ENCODE measurements around the gene KNG1. TPM values are rescaled to one million over a fixed set of nuclear protein-coding genes. Genes with fewer than 3 reads are reported as not detected.
A peak's percentile ranks its signal among the peaks of the same experiment; 100 is the strongest.

Gene KNG1
- total and polyA plus RNA-seq, 7 experiments from 2014 or later: not detected

GRCh38 chr3:186786922-186787321 lies 69.8 kb downstream of the KNG1 start:
- DNase-seq (no peak), ATAC-seq (no peak)
- peak overlapping the region; percentile 19 to 99 (median 70) for H3K4me3 Mint-ChIP-seq
- ChIA-PET CTCF (no interaction called here), POLR2A (interaction anchor here (0.6 to 1.3 kb wide), 2 partner anchors 12 to 135 kb away, joined by 3 to 4 read pairs; no protein-coding TSS in a partner anchor)
- H3K36me3 Mint-ChIP-seq: peaks cover 19 to 64% (median 62%) of the 10 kb centered on the region in 5 donors
- H3K36me3 ChIP-seq (ENCODE audit: control insufficient read depth in 2 of 3, insufficient read depth in 3 of 3, low read length in 3 of 3): peaks cover 50 to 71% (median 59%) of the 10 kb centered on the region in 3 experiments
- intact Hi-C loops (cut with micrococcal nuclease): loop anchor here (10.0 kb wide), 2 partner anchors 1202 to 1972 kb away; partner anchors contain the start of genes SENP2 (in 1 of the 2) and VPS8 (in 1 of the 2)
- H3K27me3 ChIP-seq (ENCODE audit: control insufficient read depth in 2 of 2, insufficient read depth in 2 of 2, low read length in 2 of 2): no peaks in the 10 kb centered on the region
- peaks cover 0 to 3% (median 0%) of the 10 kb centered on the region in 5 donors for H3K27me3 Mint-ChIP-seq
- H3K9me3 ChIP-seq (ENCODE audit: control insufficient read depth in 2 of 3, low read length in 3 of 3): no peaks in the 10 kb centered on the region
- H3K4me3 ChIP-seq (ENCODE audit: low read length): no peak overlapping the region
- H3K27ac ChIP-seq (ENCODE audit: low read depth, low read length): peak overlapping the region; percentile 97
- H3K4me1 Mint-ChIP-seq: peaks cover 29 to 74% (median 65%) of the 10 kb centered on the region in 7 donors
- peaks cover 0 to 23% (median 0%) of the 10 kb centered on the region in 11 donors for H3K9me3 Mint-ChIP-seq
- H3K27ac Mint-ChIP-seq: peak overlapping the region in 6 of 9 donors; percentile 49 to 99 (median 76)
- peaks cover 37 to 50% of the 10 kb centered on the region in 2 donors for H3K4me1 ChIP-seq (ENCODE audit: control insufficient read depth in 2 of 2, insufficient read depth in 2 of 2, low read length in 2 of 2)

GRCh38 chr3:186787642-186788481 lies 70.7 kb downstream of the KNG1 start:
- peaks cover 37 to 50% of the 10 kb centered on the region in 2 donors for H3K4me1 ChIP-seq (ENCODE audit: control insufficient read depth in 2 of 2, insufficient read depth in 2 of 2, low read length in 2 of 2)
- no peaks in the 10 kb centered on the region for H3K27me3 ChIP-seq (ENCODE audit: control insufficient read depth in 2 of 2, insufficient read depth in 2 of 2, low read length in 2 of 2)
- Mint-ChIP-seq H3K27ac (peak overlapping the region in 7 of 9 donors; percentile 17 to 87 (median 57)), H3K27me3 (peaks cover 0 to 3% (median 0%) of the 10 kb centered on the region in 5 donors), H3K4me3 (peak overlapping the region in 9 of 10 donors; percentile 8 to 99 (median 68)), H3K4me1 (peaks cover 29 to 65% (median 58%) of the 10 kb centered on the region in 7 donors), H3K9me3 (peaks cover 0 to 18% (median 0%) of the 10 kb centered on the region in 11 donors), H3K36me3 (peaks cover 19 to 68% (median 64%) of the 10 kb centered on the region in 5 donors)
- peak overlapping the region; percentile 15 for H3K4me3 ChIP-seq (ENCODE audit: low read length)
- ATAC-seq (no peak), DNase-seq (no peak)
- H3K36me3 ChIP-seq (ENCODE audit: control insufficient read depth in 2 of 3, insufficient read depth in 3 of 3, low read length in 3 of 3): peaks cover 50 to 72% (median 59%) of the 10 kb centered on the region in 3 experiments
- ChIA-PET CTCF (no interaction called here), POLR2A (interaction anchor here (0.6 to 1.6 kb wide), 4 partner anchors 11 to 855 kb away, joined by 3 to 9 read pairs (median 4); partner anchors contain the start of gene RFC4)
- H3K9me3 ChIP-seq (ENCODE audit: control insufficient read depth in 2 of 3, low read length in 3 of 3): no peaks in the 10 kb centered on the region
- intact Hi-C loops (cut with micrococcal nuclease): loop anchor here (10.0 kb wide), 2 partner anchors 1203 to 1973 kb away; partner anchors contain the start of genes SENP2 (in 1 of the 2) and VPS8 (in 1 of the 2)
- H3K27ac ChIP-seq (ENCODE audit: low read depth, low read length): no peak overlapping the region

GRCh38 chr3:186788482-186789370 lies 71.6 kb downstream of the KNG1 start:
- Histone ChIP-seq H3K9me3 (ENCODE audit: control insufficient read depth in 2 of 3, low read length in 3 of 3) (no peaks in the 10 kb centered on the region), H3K27ac (ENCODE audit: low read depth, low read length) (no peak overlapping the region), H3K4me1 (ENCODE audit: control insufficient read depth in 2 of 2, insufficient read depth in 2 of 2, low read length in 2 of 2) (peaks cover 37 to 50% of the 10 kb centered on the region in 2 donors), H3K36me3 (ENCODE audit: control insufficient read depth in 2 of 3, insufficient read depth in 3 of 3, low read length in 3 of 3) (peaks cover 50 to 72% (median 59%) of the 10 kb centered on the region in 3 experiments), H3K4me3 (ENCODE audit: low read length) (no peak overlapping the region), H3K27me3 (ENCODE audit: control insufficient read depth in 2 of 2, insufficient read depth in 2 of 2, low read length in 2 of 2) (no peaks in the 10 kb centered on the region)
- H3K27me3 Mint-ChIP-seq: no peaks in the 10 kb centered on the region
- peaks cover 0 to 11% (median 0%) of the 10 kb centered on the region in 11 donors for H3K9me3 Mint-ChIP-seq
- intact Hi-C loops (cut with micrococcal nuclease): loop anchor here (10.0 kb wide), 2 partner anchors 1204 to 1974 kb away; partner anchors contain the start of genes SENP2 (in 1 of the 2) and VPS8 (in 1 of the 2)
- ChIA-PET CTCF (interaction anchor here (1.5 kb wide), 1 partner anchor 33 kb away, joined by 5 read pairs; no protein-coding TSS in a partner anchor), POLR2A (interaction anchor here (0.9 to 1.7 kb wide), 6 partner anchors 9 to 38 kb away, joined by 3 to 9 read pairs (median 4); partner anchors contain the start of gene RFC4)
- peaks cover 19 to 70% (median 66%) of the 10 kb centered on the region in 5 donors for H3K36me3 Mint-ChIP-seq
- peak overlapping the region in 6 of 10 donors; percentile 1 to 99 (median 70) for H3K4me3 Mint-ChIP-seq
- DNase-seq (no peak), ATAC-seq (no peak)
- H3K27ac Mint-ChIP-seq: peak overlapping the region in 8 of 9 donors; percentile 12 to 87 (median 26)
- peaks cover 29 to 63% (median 54%) of the 10 kb centered on the region in 7 donors for H3K4me1 Mint-ChIP-seq

DNA sequence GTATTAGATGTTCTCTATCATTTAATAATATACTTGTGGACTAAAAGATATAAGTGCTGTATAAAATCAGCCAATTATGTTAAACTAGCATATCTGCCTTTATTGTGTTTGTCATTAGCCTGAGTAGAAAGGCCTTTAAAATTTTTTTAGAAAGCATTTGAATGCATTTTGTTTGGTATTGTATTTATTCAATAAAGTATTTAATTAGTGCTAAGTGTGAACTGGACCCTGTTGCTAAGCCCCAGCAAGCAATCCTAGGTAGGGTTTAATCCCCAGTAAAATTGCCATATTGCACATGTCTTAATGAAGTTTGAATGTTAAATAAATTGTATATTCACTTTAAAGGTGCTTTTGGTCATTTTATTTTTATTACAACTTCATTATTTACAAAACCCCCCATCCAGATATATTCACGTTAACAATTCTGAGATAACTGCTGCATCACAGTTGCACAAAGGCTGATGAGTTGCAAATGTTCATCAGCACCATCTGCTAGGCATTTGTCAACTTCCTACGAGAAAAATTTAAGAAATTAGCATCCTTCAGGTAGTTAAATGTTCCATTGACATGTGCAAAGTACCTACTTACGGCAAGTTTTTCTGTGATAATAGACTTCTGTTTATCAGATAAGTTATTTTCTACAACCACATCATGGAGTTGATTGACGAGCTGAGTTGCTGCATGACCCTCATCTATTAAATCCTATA lies 72.5 kb downstream of the KNG1 start:
- Mint-ChIP-seq H3K4me3 (no peak overlapping the region), H3K4me1 (peaks cover 22 to 56% (median 47%) of the 10 kb centered on the region in 7 donors), H3K27ac (peak overlapping the region in 2 of 9 donors; percentile 45 to 57), H3K27me3 (no peaks in the 10 kb centered on the region), H3K36me3 (peaks cover 13 to 69% (median 62%) of the 10 kb centered on the region in 5 donors), H3K9me3 (peaks cover 0 to 3% (median 0%) of the 10 kb centered on the region in 11 donors)
- ATAC-seq (no peak), DNase-seq (no peak)
- no peak overlapping the region for H3K27ac ChIP-seq (ENCODE audit: low read depth, low read length)
- H3K27me3 ChIP-seq (ENCODE audit: control insufficient read depth in 2 of 2, insufficient read depth in 2 of 2, low read length in 2 of 2): no peaks in the 10 kb centered on the region
- H3K36me3 ChIP-seq (ENCODE audit: control insufficient read depth in 2 of 3, insufficient read depth in 3 of 3, low read length in 3 of 3): peaks cover 44 to 68% (median 61%) of the 10 kb centered on the region in 3 experiments
- H3K4me3 ChIP-seq (ENCODE audit: low read length): no peak overlapping the region
- no peaks in the 10 kb centered on the region for H3K9me3 ChIP-seq (ENCODE audit: control insufficient read depth in 2 of 3, low read length in 3 of 3)
- CTCF ChIA-PET: interaction anchor here (1.5 kb wide), 1 partner anchor 32 kb away, joined by 5 read pairs; no protein-coding TSS in a partner anchor
- peaks cover 35 to 45% of the 10 kb centered on the region in 2 donors for H3K4me1 ChIP-seq (ENCODE audit: control insufficient read depth in 2 of 2, insufficient read depth in 2 of 2, low read length in 2 of 2)
- POLR2A ChIA-PET: interaction anchor here (0.6 to 1.7 kb wide), 5 partner anchors 10 to 92 kb away, joined by 3 to 6 read pairs (median 4); partner anchors contain the start of gene RFC4
- intact Hi-C loops (cut with micrococcal nuclease): loop anchor here (2.0 to 10.0 kb wide), 3 partner anchors 15 to 1975 kb away; partner anchors contain the start of genes SENP2 (in 1 of the 2) and VPS8 (in 1 of the 2)

DNA sequence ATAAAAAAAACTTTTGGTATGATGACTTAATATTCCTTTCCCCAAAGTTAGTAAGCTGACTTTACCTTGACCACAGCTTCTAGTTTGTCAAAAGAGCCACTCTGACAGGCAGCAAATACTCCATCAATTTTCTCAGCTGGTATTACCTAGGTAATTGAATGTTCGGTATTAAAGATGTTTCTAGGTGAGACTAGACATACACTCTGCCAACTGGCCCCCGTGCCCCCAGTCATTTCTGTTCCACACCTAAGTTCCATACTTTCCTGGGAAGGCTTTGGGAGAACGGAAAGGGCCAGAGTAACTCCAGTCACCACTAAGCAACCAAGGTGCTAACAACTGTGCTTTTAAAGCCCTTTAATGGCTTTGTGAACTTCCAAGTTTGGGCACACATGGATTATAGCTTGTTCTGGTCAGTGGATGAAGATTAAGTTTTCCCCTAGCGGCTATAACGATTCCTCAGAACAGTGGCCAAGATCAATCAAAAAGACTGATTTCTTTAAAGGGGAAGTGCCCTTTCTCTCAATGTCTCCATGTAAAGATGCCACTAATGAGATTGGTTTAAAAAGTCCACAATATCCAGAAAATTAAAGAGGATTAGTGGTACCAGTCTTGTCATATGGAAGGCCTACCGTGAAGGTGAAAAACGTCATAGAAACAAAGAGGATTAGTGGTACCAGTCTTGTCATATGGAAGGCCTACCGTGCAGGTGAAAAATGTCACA lies 73.3 kb downstream of the KNG1 start:
- no peaks in the 10 kb centered on the region for H3K27me3 Mint-ChIP-seq
- no peak overlapping the region for H3K27ac ChIP-seq (ENCODE audit: low read depth, low read length)
- ATAC-seq (peak; percentile 40), DNase-seq (no peak)
- peaks cover 18 to 49% (median 39%) of the 10 kb centered on the region in 7 donors for H3K4me1 Mint-ChIP-seq
- no peak overlapping the region for H3K4me3 ChIP-seq (ENCODE audit: low read length)
- no peaks in the 10 kb centered on the region for H3K9me3 ChIP-seq (ENCODE audit: control insufficient read depth in 2 of 3, low read length in 3 of 3)
- peaks cover 37 to 60% (median 55%) of the 10 kb centered on the region in 3 experiments for H3K36me3 ChIP-seq (ENCODE audit: control insufficient read depth in 2 of 3, insufficient read depth in 3 of 3, low read length in 3 of 3)
- peaks cover 28 to 38% of the 10 kb centered on the region in 2 donors for H3K4me1 ChIP-seq (ENCODE audit: control insufficient read depth in 2 of 2, insufficient read depth in 2 of 2, low read length in 2 of 2)
- CTCF ChIA-PET: interaction anchor here (1.5 kb wide), 1 partner anchor 31 kb away, joined by 5 read pairs; no protein-coding TSS in a partner anchor
- H3K27ac Mint-ChIP-seq: peak overlapping the region in 7 of 9 donors; percentile 1 to 57 (median 38)
- peaks cover 11 to 63% (median 54%) of the 10 kb centered on the region in 5 donors for H3K36me3 Mint-ChIP-seq
- H3K4me3 Mint-ChIP-seq: no peak overlapping the region
- peaks cover 0 to 3% (median 0%) of the 10 kb centered on the region in 11 donors for H3K9me3 Mint-ChIP-seq
- H3K27me3 ChIP-seq (ENCODE audit: control insufficient read depth in 2 of 2, insufficient read depth in 2 of 2, low read length in 2 of 2): no peaks in the 10 kb centered on the region
- POLR2A ChIA-PET: interaction anchor here (0.6 to 1.7 kb wide), 4 partner anchors 9 to 92 kb away, joined by 3 to 4 read pairs (median 4); partner anchors contain the start of gene RFC4
- intact Hi-C loops (cut with micrococcal nuclease): loop anchor here in 1 of 2 donors (2.0 kb wide), 1 partner anchor 14 kb away; no protein-coding TSS in a partner anchor
